A549 (cell line): ENCODE measurements around the gene MVB12B.

Experiments
- CBX8 ChIP-seq: fragments of 200-600 bp; sonication (generic); IDR thresholded peaks from 2 replicates; pipeline ENCODE4 v1.6.1; 2016
- CHD2 ChIP-seq: fragments of 150-350 bp; IDR thresholded peaks from 2 replicates; pipeline ENCODE4 v1.6.1; 2014; ENCODE audit warnings: low read length; ENCODE audit not compliant: partially characterized antibody
- TF ChIP-seq, protein P1 (sequence below): fragments of 200-600 bp; sonication (generic); IDR thresholded peaks from 2 replicates; pipeline ENCODE4 v1.6.1; 2016; ENCODE audit warnings: antibody characterized with exemption, mild to moderate bottlenecking, moderate library complexity
- TF ChIP-seq, protein P2 (sequence below): IDR thresholded peaks from 2 replicates; pipeline ENCODE4 v1.6.1; 2012

DNA sequence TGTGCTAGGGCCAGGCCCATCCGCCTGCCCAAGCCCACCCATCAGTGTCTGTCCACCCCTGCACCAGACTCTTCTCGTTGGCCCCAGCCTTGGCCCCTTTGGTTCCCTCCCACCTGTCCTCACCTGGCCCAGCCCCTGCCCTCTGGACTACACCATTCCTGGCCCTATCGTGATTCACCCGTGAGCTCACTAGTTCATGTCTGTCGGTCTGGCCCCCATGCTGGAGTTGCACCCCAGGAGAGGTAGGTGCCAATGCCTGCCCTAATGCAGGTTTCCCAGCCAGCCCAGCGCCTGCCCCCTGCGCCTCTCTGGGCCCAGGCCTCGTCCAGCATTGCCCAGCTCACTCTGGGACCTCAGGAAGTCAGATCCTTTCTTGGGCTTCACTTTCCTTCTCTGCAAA is 171.7 kb downstream of the MVB12B start:
- TF ChIP-seq CBX8: no peak
- TF ChIP-seq CHD2: no peak
- TF ChIP-seq, protein P1, sequence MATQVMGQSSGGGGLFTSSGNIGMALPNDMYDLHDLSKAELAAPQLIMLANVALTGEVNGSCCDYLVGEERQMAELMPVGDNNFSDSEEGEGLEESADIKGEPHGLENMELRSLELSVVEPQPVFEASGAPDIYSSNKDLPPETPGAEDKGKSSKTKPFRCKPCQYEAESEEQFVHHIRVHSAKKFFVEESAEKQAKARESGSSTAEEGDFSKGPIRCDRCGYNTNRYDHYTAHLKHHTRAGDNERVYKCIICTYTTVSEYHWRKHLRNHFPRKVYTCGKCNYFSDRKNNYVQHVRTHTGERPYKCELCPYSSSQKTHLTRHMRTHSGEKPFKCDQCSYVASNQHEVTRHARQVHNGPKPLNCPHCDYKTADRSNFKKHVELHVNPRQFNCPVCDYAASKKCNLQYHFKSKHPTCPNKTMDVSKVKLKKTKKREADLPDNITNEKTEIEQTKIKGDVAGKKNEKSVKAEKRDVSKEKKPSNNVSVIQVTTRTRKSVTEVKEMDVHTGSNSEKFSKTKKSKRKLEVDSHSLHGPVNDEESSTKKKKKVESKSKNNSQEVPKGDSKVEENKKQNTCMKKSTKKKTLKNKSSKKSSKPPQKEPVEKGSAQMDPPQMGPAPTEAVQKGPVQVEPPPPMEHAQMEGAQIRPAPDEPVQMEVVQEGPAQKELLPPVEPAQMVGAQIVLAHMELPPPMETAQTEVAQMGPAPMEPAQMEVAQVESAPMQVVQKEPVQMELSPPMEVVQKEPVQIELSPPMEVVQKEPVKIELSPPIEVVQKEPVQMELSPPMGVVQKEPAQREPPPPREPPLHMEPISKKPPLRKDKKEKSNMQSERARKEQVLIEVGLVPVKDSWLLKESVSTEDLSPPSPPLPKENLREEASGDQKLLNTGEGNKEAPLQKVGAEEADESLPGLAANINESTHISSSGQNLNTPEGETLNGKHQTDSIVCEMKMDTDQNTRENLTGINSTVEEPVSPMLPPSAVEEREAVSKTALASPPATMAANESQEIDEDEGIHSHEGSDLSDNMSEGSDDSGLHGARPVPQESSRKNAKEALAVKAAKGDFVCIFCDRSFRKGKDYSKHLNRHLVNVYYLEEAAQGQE: no peak
- TF ChIP-seq, protein P2, sequence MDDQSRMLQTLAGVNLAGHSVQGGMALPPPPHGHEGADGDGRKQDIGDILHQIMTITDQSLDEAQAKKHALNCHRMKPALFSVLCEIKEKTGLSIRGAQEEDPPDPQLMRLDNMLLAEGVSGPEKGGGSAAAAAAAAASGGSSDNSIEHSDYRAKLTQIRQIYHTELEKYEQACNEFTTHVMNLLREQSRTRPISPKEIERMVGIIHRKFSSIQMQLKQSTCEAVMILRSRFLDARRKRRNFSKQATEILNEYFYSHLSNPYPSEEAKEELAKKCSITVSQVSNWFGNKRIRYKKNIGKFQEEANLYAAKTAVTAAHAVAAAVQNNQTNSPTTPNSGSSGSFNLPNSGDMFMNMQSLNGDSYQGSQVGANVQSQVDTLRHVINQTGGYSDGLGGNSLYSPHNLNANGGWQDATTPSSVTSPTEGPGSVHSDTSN: no peak
